ENCODE data around the gene TCF4.
A peak's percentile ranks its signal among the peaks of the same experiment; 100 is the strongest.
"Not testable (repeated sequence)": the region's sequence is repeated elsewhere in the genome, so short reads cannot be mapped to it uniquely, and the experiment has no call there.

Gene TCF4

GRCh38 chr18:55473058-55473457, 114.9 kb downstream of the TCF4 start:
- H3K4me1 ChIP-seq (ENCODE audit: insufficient read depth, low read length), result peaks cover 50% of the 10 kb centered on the region
- H3K9ac ChIP-seq (ENCODE audit: low read depth, low read length), result no peak overlapping the region
- H3K27me3 ChIP-seq (ENCODE audit: insufficient read depth, low read length), result no peaks in the 10 kb centered on the region
- no peak overlapping the region for H3K4me3 ChIP-seq (ENCODE audit: low read length)
- H3K9me3 ChIP-seq (ENCODE audit: insufficient read depth, low read depth, low read length), result no peaks in the 10 kb centered on the region
- H3K36me3 ChIP-seq (ENCODE audit: insufficient read depth, low read length), result no peaks in the 10 kb centered on the region; the same call in 1 of the 2 replicates
- H3K27ac ChIP-seq (ENCODE audit: low read depth, low read length), result no peak overlapping the region
- 31% methylated on average over 1 of the region's 2 CpGs for WGBS

DNA sequence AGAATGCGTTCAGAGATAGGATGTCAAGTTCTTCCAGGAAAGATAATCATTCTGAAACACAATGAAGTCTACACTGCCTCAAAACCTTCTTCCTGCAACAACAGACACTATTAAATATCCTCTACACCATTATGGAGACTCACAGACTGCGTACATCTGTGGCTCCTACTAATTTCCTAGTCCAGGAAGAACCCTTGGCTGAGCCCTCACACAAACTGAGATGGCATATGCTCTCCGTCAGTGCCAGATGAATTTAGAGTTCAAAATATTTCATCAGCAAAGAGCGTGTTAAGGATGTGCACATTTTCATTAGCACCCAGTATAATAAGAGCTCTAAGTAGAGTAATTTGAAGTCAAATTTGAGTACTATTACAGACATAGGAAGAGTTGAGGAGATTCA, 117.2 kb downstream of the TCF4 start:
- WGBS, result 95% methylated on average over 4 of the region's 4 CpGs
- no peaks in the 10 kb centered on the region for H3K27me3 ChIP-seq (ENCODE audit: insufficient read depth, low read length)
- no peaks in the 10 kb centered on the region; the same call in 1 of the 2 replicates for H3K36me3 ChIP-seq (ENCODE audit: insufficient read depth, low read length)

GRCh38 chr18:55469134-55469533, 118.9 kb downstream of the TCF4 start:
- WGBS, result 94% methylated on average over 7 of the region's 8 CpGs
- H3K4me3 ChIP-seq (ENCODE audit: low read length); H3K9ac ChIP-seq (ENCODE audit: low read depth, low read length); H3K9me3 ChIP-seq (ENCODE audit: insufficient read depth, low read depth, low read length); H3K36me3 ChIP-seq (ENCODE audit: insufficient read depth, low read length); H3K27me3 ChIP-seq (ENCODE audit: insufficient read depth, low read length); H3K27ac ChIP-seq (ENCODE audit: low read depth, low read length): not testable (repeated sequence)
- peaks cover 80% of the 10 kb centered on the region for H3K4me1 ChIP-seq (ENCODE audit: insufficient read depth, low read length)

More for the DNA sequence above, 117.2 kb downstream of the TCF4 start:
- Histone ChIP-seq H3K4me3 (ENCODE audit: low read length) (no peak overlapping the region), H3K9ac (ENCODE audit: low read depth, low read length) (no peak overlapping the region), H3K4me1 (ENCODE audit: insufficient read depth, low read length) (peaks cover 70% of the 10 kb centered on the region), H3K9me3 (ENCODE audit: insufficient read depth, low read depth, low read length) (no peaks in the 10 kb centered on the region), H3K27ac (ENCODE audit: low read depth, low read length) (no peak overlapping the region)

- peaks cover 58% of the 10 kb centered on the region for H3K4me1 ChIP-seq (ENCODE audit: insufficient read depth, low read length)
- H3K9me3 ChIP-seq (ENCODE audit: insufficient read depth, low read depth, low read length), result no peaks in the 10 kb centered on the region
- no peak overlapping the region for H3K27ac ChIP-seq (ENCODE audit: low read depth, low read length)
- no peak overlapping the region for H3K9ac ChIP-seq (ENCODE audit: low read depth, low read length)
- H3K4me3 ChIP-seq (ENCODE audit: low read length), result no peak overlapping the region
- peaks cover 15% of the 10 kb centered on the region; the same call in 1 of the 2 replicates for H3K36me3 ChIP-seq (ENCODE audit: insufficient read depth, low read length)
- 58% methylated on average over 3 of the region's 4 CpGs for WGBS
- no peaks in the 10 kb centered on the region for H3K27me3 ChIP-seq (ENCODE audit: insufficient read depth, low read length)
These were observed 121.2 kb downstream of the TCF4 start for GRCh38 chr18:55466789-55467188.

GRCh38 chr18:55465313-55465712, 122.7 kb downstream of the TCF4 start:
- Histone ChIP-seq H3K9ac (ENCODE audit: low read depth, low read length) (no peak overlapping the region), H3K27me3 (ENCODE audit: insufficient read depth, low read length) (no peaks in the 10 kb centered on the region), H3K27ac (ENCODE audit: low read depth, low read length) (0 out of 2 replicates have a peak overlapping the region, but pooled peaks have one; percentile 5), H3K9me3 (ENCODE audit: insufficient read depth, low read depth, low read length) (no peaks in the 10 kb centered on the region), H3K36me3 (ENCODE audit: insufficient read depth, low read length) (peaks cover 30% of the 10 kb centered on the region), H3K4me3 (ENCODE audit: low read length) (no peak overlapping the region), H3K4me1 (ENCODE audit: insufficient read depth, low read length) (peaks cover 59% of the 10 kb centered on the region)
- WGBS, result 83% methylated on average over 2 of the region's 2 CpGs

DNA sequence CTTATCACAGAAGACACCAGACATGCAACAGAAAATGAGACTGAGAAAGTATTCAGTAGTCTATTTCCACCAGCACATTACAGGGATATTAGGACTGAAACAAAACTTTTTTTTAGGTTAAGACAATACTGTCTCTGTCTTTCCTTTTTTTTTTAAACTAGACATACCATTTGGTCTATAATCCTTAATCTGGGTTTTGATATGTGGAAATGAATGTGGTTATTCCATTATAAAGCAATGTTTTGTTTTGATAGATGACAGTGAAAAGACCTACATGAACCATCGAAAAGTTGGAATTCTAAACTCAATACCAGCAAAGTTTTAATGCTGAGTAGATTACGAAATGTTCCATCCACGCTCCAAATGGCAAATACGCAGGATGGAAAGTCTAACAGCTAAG, 123.4 kb downstream of the TCF4 start:
- peaks cover 60% of the 10 kb centered on the region for H3K4me1 ChIP-seq (ENCODE audit: insufficient read depth, low read length)
- H3K9ac ChIP-seq (ENCODE audit: low read depth, low read length), result no peak overlapping the region
- 97% methylated on average over 4 of the region's 4 CpGs for whole genome bisulfite sequencing

GRCh38 chr18:55462652-55463051, 125.3 kb downstream of the TCF4 start:
- 94% methylated on average over 1 of the region's 1 CpG for WGBS
- Histone ChIP-seq H3K36me3 (ENCODE audit: insufficient read depth, low read length) (peaks cover 42% of the 10 kb centered on the region), H3K9me3 (ENCODE audit: insufficient read depth, low read depth, low read length) (no peaks in the 10 kb centered on the region), H3K9ac (ENCODE audit: low read depth, low read length) (no peak overlapping the region), H3K27me3 (ENCODE audit: insufficient read depth, low read length) (no peaks in the 10 kb centered on the region), H3K27ac (ENCODE audit: low read depth, low read length) (no peak overlapping the region), H3K4me3 (ENCODE audit: low read length) (no peak overlapping the region), H3K4me1 (ENCODE audit: insufficient read depth, low read length) (peaks cover 56% of the 10 kb centered on the region)

More for the DNA sequence above, 123.4 kb downstream of the TCF4 start:
- Histone ChIP-seq H3K27me3 (ENCODE audit: insufficient read depth, low read length) (no peaks in the 10 kb centered on the region), H3K4me3 (ENCODE audit: low read length) (no peak overlapping the region), H3K27ac (ENCODE audit: low read depth, low read length) (no peak overlapping the region), H3K9me3 (ENCODE audit: insufficient read depth, low read depth, low read length) (no peaks in the 10 kb centered on the region), H3K36me3 (ENCODE audit: insufficient read depth, low read length) (peaks cover 37% of the 10 kb centered on the region)

DNA sequence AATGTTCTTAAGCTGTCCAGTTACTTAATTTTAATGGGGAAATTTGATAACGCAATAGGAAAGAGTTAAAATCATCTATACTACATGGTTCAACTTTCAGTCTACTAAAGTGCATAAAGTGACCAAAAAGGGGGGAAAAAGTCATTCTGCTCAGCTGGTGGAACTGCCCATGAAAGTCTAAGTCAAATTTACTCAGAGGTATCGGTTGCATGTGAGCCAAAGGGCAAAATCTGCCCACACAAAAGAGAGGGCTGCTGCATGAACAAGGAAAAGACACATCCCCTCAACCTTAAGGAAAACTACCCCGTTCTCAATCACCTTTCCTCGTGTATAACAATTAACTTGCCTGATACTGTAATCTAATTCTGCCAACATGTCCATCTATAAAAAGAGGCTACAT, 126.1 kb downstream of the TCF4 start:
- Histone ChIP-seq H3K9me3 (ENCODE audit: insufficient read depth, low read depth, low read length) (no peaks in the 10 kb centered on the region), H3K4me1 (ENCODE audit: insufficient read depth, low read length) (peaks cover 52% of the 10 kb centered on the region), H3K9ac (ENCODE audit: low read depth, low read length) (no peak overlapping the region), H3K27me3 (ENCODE audit: insufficient read depth, low read length) (no peaks in the 10 kb centered on the region), H3K4me3 (ENCODE audit: low read length) (no peak overlapping the region), H3K27ac (ENCODE audit: low read depth, low read length) (no peak overlapping the region), H3K36me3 (ENCODE audit: insufficient read depth, low read length) (peaks cover 42% of the 10 kb centered on the region)
- 92% methylated on average over 3 of the region's 4 CpGs for WGBS

- Histone ChIP-seq H3K36me3 (ENCODE audit: insufficient read depth, low read length) (peaks cover 38% of the 10 kb centered on the region), H3K9ac (ENCODE audit: low read depth, low read length) (no peak overlapping the region), H3K4me1 (ENCODE audit: insufficient read depth, low read length) (peaks cover 40% of the 10 kb centered on the region), H3K4me3 (ENCODE audit: low read length) (no peak overlapping the region), H3K27me3 (ENCODE audit: insufficient read depth, low read length) (no peaks in the 10 kb centered on the region), H3K27ac (ENCODE audit: low read depth, low read length) (no peak overlapping the region), H3K9me3 (ENCODE audit: insufficient read depth, low read depth, low read length) (no peaks in the 10 kb centered on the region)
- 91% methylated on average over 11 of the region's 12 CpGs for WGBS
These were observed 129.4 kb downstream of the TCF4 start for GRCh38 chr18:55458456-55459203.

DNA sequence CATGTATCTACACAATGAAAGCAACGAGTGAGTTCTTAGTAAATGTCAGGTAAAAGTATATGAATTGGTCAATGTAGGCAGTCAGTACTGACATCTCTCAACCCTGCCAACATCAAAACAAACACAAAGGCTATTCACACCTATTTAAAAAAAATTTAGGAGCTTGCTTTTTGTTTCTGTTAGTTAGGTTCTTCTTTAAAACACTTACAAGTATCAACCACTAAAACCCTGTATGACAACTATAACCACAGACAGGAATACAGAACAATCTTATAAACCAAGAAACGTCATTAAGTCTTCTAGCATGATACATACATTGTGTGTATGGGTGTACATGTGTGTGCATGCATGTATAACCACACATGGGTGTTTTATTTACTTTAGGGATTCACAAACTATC, 131.0 kb downstream of the TCF4 start:
- WGBS, result 78% methylated on average over 1 of the region's 2 CpGs

GRCh38 chr18:55455938-55456337, 132.1 kb downstream of the TCF4 start:
- peaks cover 19% of the 10 kb centered on the region for H3K36me3 ChIP-seq (ENCODE audit: insufficient read depth, low read length)
- H3K27ac ChIP-seq (ENCODE audit: low read depth, low read length), result 0 out of 2 replicates have a peak overlapping the region, but pooled peaks have one; percentile 3
- no peaks in the 10 kb centered on the region for H3K27me3 ChIP-seq (ENCODE audit: insufficient read depth, low read length)
- 89% methylated on average over 5 of the region's 5 CpGs for WGBS
- H3K4me1 ChIP-seq (ENCODE audit: insufficient read depth, low read length), result peaks cover 41% of the 10 kb centered on the region
- no peaks in the 10 kb centered on the region for H3K9me3 ChIP-seq (ENCODE audit: insufficient read depth, low read depth, low read length)
- no peak overlapping the region for H3K4me3 ChIP-seq (ENCODE audit: low read length)
- H3K9ac ChIP-seq (ENCODE audit: low read depth, low read length), result no peak overlapping the region

More for the DNA sequence above, 131.0 kb downstream of the TCF4 start:
- H3K36me3 ChIP-seq (ENCODE audit: insufficient read depth, low read length), result peaks cover 28% of the 10 kb centered on the region
- no peak overlapping the region for H3K27ac ChIP-seq (ENCODE audit: low read depth, low read length)
- no peaks in the 10 kb centered on the region for H3K9me3 ChIP-seq (ENCODE audit: insufficient read depth, low read depth, low read length)
- no peak overlapping the region for H3K4me3 ChIP-seq (ENCODE audit: low read length)
- peaks cover 40% of the 10 kb centered on the region for H3K4me1 ChIP-seq (ENCODE audit: insufficient read depth, low read length)
- H3K27me3 ChIP-seq (ENCODE audit: insufficient read depth, low read length), result no peaks in the 10 kb centered on the region
- H3K9ac ChIP-seq (ENCODE audit: low read depth, low read length), result no peak overlapping the region

Measured in HUES64 (cell line).